GM21423 (cell line): Measurements from ENCODE around the gene TOR1AIP2.
"Not testable (repeated sequence)": the region's sequence is repeated elsewhere in the genome, so short reads cannot be mapped to it uniquely, and the experiment has no call there.

ENCODE experiments used
- ATAC-seq: cut with Tn5 transposase; IDR thresholded peaks from one replicate; pipeline ENCODE4 v1.9.1; 2021; ENCODE audit warnings: mild to moderate bottlenecking, moderate library complexity; ENCODE audit not compliant: unreplicated experiment

TOR1AIP2 gene

DNA sequence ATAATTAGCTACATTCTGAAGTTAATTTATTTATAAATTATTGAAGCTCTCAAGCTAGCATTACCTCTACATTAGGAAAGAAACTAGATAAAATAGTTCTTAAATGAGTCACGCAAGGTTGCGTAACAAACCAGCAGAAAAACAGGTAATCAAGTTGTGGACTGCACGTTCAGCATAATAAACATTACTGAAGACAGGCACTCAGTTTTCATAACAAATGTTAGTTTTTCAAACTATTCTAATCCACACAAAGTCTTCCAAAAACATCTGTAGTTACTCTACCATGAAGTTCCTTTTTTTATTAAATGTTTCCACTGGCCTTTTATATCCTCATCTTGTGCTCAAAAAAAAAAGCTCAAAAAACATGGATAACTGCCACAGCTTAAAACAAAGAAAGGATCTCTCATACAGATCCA is 1.3 kb downstream of the TOR1AIP2 start:
- ATAC-seq: no peak

DNA sequence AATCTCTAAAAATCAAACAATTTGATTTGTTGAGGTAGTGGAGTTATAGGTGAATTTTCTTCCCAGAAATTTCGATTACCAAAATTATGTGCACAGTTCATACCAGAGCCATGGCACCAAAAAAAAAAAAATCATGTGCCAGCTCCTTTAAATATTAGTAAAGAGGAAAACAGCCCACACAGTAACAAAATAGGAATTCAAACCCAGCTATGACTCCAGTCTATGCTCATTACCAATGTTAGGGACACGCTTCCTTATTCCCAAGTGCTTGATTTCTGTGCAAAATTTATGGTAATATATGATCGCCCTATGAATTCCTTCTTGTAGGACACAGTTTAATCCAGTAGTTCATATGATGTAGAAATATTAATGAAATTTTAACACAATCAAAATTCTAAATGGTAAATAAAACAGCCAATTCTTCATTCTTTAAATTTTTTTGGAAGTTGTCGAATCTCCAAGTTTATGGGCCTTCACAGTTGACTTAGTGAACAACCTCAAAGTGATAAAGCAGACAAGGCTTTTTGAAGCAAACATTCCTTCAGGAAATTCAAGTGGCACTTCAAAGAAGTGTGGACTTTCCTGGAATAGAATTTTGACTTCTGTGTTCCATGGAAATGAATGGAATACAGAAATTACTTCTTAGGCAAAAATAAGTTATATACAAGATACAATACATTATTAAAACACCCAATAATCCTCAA is 1.9 kb downstream of the TOR1AIP2 start:
- no peak for ATAC-seq

DNA sequence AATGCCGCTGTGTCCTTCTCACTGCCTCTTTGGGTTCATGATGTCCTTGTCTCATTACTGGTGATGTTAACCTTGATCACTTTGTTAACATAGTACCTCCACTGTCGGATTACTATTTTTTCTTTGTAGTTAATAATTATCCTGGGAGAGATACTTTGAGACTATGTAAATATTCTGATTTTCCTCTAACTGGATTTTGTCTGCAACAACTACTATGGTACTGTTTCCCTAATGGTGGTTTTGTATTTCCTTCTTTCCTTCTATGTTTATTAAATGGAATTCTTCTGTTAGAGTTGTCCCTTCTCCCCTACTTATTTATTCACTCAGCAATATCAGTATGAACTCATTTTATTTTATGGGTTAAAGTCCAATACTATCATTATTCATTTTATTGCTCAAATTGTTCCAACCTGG is 4.2 kb downstream of the TOR1AIP2 start:
- ATAC-seq: no peak

DNA sequence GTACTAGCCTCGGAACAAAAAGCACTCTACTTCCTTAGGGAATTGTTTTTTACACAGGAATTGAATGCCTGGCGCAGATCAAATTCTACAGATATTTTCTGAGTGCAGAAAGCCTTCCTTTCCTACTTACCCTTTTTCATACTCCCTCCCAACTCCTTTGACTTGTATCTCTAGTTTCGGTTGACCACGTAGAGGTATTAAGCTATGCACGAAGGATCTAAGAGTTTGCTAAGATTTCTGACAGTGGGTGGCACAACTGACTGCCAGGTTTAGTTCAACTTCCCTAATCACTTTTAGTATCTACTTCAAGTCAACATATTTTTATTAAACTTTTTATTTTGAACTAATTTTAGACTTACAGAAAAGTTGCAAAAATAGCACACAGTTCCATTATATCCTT is 5.0 kb downstream of the TOR1AIP2 start:
- no peak for ATAC-seq

DNA sequence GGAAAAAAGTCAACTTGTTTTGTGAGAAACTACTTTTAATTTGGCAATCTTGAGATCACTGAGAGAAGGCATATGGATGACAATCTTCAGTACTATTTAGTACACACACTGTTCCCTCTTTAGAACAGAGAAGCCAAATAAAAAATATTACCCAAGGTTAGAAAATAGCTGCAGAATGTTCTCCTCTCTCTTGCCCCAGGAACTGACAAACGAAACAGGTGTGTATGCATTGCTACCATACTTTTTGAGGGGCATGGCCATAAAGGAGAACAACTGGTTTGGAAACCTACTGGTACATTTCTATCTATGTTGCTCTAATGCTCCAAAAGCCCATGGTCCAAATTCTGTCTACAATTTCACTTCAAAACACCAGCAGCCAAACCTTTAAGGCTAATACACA is 5.7 kb downstream of the TOR1AIP2 start:
- ATAC-seq: no peak

DNA sequence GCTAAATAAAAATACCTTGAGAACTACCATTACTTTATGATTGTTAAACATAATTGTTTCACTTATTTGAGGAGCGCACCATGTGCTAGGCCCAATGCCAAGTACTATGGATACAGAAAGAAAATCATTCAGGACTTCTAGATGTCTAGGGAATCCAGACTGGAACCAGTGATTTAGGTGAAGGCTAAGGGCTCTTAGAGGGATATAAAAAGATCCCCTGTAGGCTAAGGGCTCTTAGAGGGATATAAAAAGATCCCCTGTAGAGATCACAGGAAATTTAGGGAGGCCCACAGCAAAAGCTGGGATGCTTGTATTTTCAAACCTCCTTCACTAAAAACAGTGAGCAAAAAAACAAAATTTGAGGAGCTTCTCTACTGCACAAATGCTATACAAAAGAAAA is 6.7 kb downstream of the TOR1AIP2 start:
- no peak for ATAC-seq

DNA sequence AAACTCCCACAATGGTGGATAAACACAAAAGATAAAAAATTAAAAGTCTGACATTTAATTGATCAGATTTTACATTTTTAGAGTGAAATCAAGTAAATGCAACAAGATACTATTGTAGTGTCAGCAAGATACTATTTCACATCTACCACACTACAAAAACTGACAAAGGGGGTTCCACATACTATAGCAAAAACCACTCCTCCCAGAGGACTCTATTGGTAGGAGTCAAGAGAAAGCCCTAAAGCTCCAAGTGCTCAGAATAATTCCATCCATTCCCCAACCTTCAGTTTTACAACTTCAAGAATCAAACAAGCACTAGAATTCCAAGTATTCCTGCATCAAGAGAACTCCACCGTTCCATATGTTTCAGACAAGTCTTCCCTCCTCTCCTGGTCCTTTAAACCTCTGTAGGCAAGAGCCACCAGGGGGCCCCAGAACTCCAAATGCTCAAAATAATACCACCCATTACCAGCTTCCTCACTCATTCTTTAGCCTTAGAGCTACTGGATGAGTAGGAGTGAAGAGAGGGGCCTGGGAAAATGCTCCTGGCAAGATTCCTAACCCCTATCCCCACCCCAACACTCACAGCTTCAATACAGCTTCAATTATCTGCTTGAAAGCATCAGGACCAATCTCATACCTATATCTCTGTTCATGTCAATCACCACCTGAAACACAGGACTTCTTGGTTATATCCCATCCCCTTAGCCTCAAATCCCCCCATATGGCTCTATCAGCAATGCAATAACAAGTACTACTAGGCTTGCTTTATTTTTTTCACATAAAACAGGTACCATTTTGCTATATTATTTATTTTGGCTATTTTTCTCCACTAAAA is 9.9 kb downstream of the TOR1AIP2 start:
- ATAC-seq: no peak

DNA sequence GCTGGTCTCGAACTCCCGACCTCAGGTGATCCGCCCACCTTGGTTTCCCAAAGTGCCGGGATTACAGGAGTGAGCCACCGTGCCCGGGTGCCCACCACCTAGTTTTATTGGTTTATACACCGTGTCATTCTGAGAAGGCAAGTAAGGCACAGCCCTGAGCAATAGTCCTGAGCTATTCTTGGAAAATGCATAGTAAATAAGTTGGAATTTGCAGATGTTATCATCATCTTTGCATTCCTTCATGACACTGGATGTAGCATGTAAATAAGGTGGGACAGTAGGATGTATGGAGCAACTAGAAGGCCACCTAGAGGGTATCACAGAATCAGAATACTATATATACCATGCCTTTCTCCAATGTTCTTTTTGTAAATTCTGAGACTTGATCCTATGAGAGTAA is 11.0 kb downstream of the TOR1AIP2 start:
- no peak for ATAC-seq

DNA sequence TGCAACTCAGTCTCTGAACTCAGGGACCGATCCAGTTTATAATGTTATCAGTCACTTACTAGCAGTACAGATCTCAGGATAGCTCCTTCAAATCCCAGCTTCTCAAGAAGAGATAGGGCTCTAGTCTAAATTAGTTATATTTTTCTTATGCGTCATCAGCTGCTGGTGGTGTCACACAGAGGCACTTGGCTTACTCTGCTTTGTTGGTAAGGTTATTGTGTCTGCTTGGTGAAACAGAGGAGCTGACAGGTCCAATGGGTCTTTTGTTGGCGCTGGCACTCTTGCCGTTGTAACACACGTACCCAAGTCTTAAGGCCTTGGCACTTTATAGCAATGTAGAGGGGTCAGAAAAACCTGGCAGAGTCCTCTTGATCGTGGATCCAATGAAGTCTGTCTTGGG is 12.2 kb downstream of the TOR1AIP2 start:
- ATAC-seq: no peak

DNA sequence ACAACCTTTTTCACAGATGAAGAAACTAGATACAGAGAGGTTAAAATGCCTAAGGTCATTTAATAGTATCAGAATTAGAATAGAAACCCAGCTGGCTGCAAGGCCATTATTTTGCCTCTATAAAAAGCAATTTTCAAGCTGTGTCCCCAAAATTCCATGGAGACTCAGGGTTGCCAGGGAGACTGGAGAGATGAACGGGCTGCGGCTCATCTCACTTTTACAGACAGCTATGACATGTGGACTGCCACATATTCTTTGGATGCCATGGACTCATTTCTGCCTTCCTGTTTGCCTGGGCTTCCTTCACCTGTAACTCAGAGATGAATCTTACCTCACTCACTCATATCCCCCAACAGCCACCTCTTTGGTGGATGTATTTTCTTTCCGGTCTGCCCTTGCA is 17.0 kb downstream of the TOR1AIP2 start:
- no peak for ATAC-seq

DNA sequence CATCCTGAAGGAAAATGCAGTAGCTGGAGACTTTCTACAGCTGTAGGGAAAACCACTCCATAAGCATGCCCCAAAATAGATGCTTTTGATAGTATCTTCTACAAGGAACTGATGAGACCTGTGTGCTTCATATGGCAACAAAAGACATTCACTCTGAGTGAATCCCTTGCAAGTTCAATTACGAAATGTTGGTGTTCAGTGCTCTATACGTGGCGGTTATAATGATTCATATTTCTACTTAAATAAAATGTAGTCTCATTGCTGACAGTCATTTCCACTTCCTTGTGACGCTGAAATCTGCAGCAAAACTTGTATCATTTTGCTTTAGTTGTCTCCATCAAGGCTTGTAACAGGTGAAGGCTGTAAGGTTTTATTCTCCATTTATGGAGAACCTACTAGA is 20.6 kb downstream of the TOR1AIP2 start:
- no peak for ATAC-seq

DNA sequence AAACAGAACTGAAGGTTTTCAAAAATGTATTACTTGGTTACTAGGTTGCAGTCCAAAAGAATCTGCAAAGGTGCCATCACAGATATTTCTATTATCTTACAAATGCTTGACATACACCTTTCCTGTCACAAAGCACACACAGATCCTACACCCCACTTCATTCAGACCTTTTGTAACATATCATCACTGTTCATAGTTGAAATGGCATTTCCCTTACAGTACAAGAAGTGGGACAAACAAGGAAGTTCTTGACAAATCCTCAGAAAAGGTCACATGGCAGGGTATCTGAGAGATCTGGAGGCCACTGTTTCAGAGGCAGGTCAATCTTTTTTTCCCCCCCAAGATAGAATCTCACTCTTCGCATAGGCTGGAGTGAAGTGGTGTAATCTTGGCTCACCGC is 21.3 kb downstream of the TOR1AIP2 start:
- ATAC-seq: no peak

DNA sequence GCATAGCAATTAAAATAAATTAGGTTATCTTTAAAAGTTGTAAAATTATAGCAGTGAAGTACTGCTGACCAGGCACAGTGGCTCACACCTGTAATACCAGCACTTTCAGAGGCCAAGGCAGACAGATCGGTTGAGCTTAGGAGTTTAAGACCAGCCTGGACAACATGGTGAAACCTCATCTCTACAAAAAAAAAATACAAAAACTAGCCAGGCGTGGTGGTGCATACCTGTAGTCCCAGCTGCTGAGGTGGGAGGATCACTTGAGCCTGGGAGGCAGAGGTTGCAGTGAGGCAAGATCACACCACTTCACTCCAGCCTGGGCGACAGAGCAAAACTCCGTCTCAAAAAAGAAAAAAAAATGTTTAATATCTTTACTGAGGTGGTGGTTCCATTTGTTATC is 21.8 kb downstream of the TOR1AIP2 start:
- not testable (repeated sequence) for ATAC-seq

DNA sequence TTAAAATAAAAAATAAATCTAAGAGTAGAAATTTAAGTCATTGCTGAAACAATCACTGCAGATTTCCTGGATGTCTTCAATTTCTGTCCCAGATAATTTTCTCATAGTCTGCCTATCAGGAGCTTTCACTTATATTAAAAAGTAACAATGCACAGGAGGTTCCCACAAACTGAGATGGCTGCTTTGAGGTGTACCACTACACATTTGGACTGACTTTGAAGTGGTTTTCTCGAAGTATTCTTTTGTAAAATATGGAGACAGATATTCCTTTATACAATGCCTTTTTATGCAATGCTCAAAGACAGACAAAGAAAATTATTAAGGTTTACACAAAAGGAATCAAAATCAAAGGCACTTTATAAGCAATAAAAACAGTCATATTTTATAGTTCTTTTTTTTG is 24.5 kb downstream of the TOR1AIP2 start:
- ATAC-seq: no peak

DNA sequence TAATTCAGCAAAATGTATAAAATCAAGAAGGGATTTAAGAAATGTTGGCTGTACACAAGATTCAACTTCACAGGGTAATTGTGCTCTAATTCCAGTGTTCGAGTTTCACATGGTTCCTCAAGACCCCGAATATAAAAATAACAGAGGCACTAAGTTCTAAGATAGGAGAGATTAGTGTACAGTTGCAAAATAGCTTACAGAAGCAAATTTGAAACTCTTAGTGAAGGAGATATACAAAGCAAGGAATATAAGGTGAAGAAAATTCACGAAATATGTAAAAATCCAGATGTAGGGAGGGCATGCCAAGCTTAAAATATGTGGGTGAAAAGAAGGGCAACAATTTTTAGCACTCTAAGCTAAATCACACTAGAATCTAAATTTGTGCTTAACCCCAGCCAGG is 29.4 kb downstream of the TOR1AIP2 start:
- ATAC-seq: no peak

DNA sequence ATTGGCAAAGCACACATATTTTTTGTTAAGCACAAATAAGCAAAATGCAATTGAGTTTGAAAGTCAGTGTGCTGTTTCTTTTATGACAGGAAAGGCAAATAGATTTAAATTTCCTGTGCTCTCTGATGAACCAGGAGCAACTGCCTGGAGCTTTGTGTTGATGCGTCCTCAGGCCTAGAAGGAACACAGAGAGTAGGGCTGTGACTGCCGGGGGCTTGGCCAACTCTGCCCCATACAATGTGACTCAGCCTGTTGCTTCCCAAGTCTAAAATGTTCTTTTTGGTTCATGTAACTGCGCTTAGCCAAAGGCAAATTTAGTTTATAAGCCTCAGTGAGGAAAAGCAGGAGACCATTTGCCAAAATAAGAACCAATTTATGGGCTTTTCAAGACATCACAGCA is 37.5 kb downstream of the TOR1AIP2 start:
- no peak for ATAC-seq

DNA sequence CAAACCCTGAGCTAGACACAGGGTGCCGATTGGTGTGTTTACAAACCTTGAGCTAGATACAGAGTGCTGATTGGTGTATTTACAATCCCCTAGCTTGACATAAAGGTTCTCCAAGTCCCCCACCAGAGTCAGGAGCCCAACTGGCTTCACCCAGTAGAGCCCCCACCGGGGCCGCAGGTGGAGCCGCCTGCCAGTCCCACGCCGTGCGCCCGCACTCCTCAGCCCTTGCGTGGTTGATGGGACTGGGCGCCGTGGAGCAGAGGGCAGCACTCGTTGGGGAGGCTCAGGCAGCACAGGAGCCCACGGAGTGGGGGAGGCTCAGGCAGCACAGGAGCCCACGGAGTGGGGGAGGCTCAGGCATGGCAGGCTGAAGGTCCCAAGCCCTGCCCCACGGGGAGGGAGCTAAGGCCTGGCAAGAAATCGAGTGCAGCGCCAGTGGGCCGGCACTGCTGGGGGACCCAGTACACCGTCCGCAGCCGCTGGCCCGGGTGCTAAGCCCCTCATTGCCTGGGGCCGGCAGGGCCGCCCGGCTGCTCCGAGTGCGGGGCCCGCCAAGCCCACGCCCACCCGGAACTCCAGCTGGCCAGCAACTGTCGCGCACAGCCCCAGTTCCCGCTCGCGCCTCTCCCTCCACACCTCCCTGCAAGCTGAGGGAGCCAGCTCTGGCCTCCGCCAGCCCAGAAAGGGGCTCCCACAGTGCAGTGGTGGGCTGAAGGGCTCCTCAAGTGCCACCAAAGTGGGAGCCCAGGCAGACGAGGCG is 40.7 kb downstream of the TOR1AIP2 start:
- not testable (repeated sequence) for ATAC-seq

DNA sequence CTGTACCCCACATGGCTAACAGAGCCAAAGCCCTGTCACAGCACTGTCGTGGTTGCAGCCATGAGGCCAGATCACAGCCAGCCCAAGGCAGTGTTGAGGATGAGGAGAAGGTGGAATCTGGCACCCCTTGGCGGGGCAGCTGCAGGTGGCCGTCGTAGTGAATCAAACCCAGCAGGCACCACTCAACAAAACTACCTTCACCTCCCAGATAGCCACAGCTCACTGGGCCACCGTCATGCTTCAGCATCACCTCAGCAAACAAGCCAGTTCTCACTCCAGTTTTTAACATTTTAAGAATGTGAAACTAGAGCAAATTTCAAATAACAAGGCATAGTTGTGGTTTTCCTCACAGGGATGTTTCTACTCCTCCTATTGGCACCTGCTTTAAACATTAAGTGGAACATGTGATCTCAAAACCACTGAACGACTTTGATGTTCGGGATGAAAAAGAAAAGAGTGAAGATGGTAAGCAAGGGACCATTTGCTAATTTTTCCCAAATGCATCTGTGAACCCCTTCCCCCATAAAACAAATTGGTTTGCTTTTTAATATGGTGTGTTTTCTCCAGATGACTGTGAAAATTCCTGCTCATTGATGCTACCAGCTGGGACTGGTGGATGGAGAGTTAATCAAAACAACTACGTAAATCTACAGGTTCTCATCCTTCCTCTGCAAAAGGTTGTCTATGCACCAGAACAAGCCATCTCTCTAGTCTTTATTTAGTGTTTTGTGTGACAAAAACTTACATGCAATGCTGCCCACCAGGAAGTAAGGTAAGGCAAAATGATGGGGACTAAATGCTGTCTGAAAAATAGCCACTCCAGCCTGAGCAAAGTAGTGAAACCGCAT is 45.5 kb downstream of the TOR1AIP2 start:
- no peak for ATAC-seq

DNA sequence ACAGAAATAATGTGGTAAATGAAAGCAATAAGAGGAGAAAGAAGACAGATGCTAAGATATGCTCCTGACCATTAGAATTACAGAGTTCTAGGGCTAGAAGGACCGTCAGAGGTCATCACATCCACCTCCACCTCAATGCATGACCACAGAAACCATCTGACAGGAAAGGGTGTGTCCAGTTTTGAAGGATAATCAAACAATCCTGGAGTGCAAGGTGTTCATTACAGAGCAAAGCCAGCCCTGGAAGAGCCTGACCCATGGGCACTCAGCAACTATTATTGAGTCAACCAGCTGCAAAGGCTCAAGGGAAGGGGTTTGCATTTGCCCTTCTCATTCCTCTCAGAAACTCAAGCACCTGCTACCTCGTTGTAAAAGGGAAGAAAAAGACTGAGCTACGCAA is 46.4 kb downstream of the TOR1AIP2 start:
- ATAC-seq: no peak

DNA sequence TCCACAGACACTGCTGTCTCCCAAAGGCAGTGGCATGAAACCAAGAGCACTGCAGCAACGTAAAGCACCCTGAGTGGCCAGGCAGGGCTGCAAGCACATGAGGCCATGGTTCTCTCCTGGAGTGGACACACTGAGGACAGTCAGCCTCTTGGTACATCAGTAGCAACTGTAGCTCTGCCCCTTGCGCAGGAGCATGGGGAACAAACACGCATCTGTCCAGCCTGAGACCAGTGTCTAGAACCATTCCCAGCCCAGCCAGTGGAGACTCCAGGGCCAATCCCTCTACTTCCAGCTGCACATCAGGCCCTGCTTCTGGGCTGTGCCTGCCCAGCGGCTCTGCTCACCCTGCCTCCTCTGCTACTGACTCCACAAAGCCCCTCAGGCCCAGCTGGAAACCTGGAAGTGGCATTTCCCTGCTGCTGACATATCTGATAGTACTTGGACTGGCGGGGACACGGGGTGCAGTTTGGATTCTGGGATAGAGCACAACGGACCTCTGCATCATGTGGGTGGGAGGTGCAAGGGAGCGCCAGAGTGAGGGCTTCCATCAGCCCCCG is 49.0 kb downstream of the TOR1AIP2 start:
- ATAC-seq: no peak
